Upper lobe of left lung (tissue), 4 donors: ENCODE results near the gene ADAMTSL3.
"Not testable (repeated sequence)": the region's sequence is repeated elsewhere in the genome, so short reads cannot be mapped to it uniquely, and the experiment has no call there.

Experiments used
- EP300 ChIP-seq, 4 donors: sonication (generic); formaldehyde crosslinking; IDR thresholded peaks; one replicate each; pipeline ENCODE4 v1.5.1; 2017; ENCODE audit warnings: antibody characterized with exemption in 4 of 4, control low read depth in 2 of 4
- POLR2A ChIP-seq, 4 donors: fragments of 450-650 bp; IDR thresholded peaks; one replicate each; pipeline ENCODE4 v1.5.1; 2016 to 2017; ENCODE audit warnings: antibody characterized with exemption in 4 of 4, mild to moderate bottlenecking in 2 of 4
- POLR2AphosphoS5 ChIP-seq, 2 donors: sonication (generic); formaldehyde crosslinking; IDR thresholded peaks; one replicate each; pipeline ENCODE4 v1.5.1; 2017; ENCODE audit warnings: antibody characterized with exemption in 2 of 2
- TF ChIP-seq, protein P1 (sequence below), 6 experiments: fragments of 450-650 bp in 4 of 6; fragments of 200-600 bp in 2 of 6; sonication (generic) in 2 of 6; IDR thresholded peaks; one replicate each; pipeline ENCODE4 v1.5.1; 2016 to 2019; ENCODE audit warnings: antibody characterized with exemption in 6 of 6

DNA sequence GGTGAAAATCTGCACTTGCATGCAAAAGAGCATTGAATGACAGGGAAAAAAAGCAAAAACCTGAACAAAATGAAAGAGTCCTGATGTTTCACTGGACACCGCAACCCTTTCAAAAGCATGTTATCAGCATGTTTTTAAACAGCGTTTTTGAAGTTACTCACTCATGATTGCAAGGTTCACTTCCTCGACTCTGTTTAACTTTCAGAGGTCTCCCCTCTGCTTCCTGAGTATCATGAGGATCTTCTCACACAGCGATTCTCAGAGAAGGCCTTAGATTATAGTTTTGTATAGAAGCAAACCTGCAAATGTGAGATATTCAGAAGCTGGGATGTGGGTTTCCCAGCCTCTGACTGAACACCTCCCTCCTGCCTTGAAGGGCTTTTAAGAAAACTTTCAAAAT lies 395.6 kb downstream of the ADAMTSL3 start:
- not testable (repeated sequence) for TF ChIP-seq POLR2AphosphoS5, POLR2A, EP300 (IDR thresholded peaks at IDR 0.05)
- TF ChIP-seq, protein P1, sequence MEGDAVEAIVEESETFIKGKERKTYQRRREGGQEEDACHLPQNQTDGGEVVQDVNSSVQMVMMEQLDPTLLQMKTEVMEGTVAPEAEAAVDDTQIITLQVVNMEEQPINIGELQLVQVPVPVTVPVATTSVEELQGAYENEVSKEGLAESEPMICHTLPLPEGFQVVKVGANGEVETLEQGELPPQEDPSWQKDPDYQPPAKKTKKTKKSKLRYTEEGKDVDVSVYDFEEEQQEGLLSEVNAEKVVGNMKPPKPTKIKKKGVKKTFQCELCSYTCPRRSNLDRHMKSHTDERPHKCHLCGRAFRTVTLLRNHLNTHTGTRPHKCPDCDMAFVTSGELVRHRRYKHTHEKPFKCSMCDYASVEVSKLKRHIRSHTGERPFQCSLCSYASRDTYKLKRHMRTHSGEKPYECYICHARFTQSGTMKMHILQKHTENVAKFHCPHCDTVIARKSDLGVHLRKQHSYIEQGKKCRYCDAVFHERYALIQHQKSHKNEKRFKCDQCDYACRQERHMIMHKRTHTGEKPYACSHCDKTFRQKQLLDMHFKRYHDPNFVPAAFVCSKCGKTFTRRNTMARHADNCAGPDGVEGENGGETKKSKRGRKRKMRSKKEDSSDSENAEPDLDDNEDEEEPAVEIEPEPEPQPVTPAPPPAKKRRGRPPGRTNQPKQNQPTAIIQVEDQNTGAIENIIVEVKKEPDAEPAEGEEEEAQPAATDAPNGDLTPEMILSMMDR (IDR thresholded peaks at IDR 0.05): not testable (repeated sequence)
